HG03571 (cell line): ENCODE measurements around the gene RNF151.

Experiments used
- ATAC-seq: cut with Tn5 transposase; IDR thresholded peaks from one replicate; pipeline ENCODE4 v1.9.1; 2021; ENCODE audit not compliant: unreplicated experiment

RNF151 gene

DNA sequence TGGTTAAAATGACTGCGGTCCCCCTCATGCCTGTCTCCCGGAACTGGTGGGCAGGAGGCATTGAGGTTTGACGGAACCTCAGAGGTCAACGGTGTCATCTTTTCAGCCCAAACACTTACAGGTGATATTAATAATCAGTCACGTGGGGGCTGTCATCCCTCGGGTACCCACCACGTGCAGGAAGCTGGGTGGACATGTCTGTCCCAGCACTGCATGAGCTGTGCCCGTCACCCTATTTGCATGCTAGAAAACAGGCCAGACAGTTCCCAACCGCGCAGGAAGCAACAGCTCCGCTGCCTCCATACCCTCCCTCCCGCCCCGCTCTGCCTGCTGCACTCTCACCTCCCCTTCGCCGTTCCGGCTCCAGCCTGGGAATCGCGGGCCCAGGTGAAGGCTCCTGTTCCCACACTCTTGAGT lies 24.5 kb downstream of the RNF151 start:
- ATAC-seq: peak; percentile 36

DNA sequence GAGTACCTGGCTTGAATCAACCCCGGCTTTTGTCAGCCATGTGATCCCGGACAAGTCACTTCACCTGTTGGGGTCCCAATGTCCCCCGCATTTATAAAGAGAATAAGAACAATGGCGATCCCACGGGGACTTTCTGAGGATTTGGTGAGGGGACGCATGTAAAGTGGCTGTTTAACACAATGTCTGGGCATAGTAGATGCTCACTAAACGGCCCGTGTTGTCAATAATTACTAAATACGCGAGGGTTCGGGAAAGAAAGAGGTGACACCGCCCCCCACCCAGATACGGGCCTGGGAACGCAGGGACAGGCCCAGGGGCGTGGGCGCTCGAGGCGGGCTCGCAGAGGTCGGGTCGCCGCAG lies 24.9 kb downstream of the RNF151 start:
- ATAC-seq: no peak

DNA sequence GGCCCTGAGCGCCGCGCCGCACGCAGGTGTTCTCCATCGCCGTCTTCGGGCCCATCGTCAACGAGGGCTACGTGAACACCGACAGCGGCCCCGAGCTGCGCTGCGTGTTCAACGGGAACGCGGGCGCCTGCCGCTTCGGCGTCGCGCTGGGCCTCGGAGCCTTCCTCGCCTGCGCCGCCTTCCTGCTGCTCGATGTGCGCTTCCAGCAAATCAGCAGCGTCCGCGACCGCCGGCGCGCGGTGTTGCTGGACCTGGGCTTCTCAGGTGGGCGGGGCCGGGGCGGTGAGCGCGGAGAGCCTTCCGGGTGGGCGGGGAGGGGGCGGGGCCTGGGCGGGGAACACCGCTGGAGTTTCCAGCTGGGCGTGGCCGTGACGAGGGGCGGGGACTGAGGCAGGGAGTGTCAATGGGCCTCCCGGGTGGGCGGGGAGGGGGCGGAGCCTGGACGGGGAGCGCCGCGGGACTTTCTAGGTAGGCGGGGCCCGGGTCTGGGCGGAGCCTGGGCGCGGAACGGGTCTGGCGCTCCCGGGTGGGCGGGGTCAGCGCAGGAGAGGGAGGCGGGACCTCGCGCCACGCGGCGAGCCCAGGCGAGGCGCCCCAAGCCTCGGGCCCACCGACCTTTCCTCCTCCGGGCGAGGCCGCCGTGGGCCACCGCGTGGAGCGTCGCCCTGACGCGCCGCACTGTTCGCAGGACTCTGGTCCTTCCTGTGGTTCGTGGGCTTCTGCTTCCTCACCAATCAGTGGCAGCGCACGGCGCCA lies 25.5 kb downstream of the RNF151 start:
- peak; percentile 38 for ATAC-seq

DNA sequence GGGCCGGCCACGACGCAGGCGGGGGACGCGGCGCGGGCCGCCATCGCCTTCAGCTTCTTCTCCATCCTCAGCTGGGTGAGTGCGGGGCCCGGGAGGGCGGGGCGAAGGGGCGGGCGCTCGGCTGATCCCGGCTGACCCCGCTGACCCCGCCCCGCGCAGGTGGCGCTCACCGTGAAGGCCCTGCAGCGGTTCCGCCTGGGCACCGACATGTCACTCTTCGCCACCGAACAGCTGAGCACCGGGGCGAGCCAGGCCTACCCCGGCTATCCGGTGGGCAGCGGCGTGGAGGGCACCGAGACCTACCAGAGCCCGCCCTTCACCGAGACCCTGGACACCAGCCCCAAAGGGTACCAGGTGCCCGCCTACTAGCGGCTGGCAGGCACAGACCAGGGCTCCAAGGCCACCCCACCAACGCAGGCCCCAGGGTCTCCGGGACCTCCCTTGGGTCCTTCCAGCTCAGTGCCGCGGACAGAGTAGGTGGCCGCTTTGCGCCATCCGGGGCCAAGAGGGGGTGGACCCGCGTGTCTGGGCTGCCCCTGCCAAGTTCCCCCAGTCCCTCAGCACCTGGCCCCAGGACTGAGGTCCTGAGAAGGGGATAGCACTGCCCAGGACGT lies 26.2 kb downstream of the RNF151 start:
- ATAC-seq: no peak

DNA sequence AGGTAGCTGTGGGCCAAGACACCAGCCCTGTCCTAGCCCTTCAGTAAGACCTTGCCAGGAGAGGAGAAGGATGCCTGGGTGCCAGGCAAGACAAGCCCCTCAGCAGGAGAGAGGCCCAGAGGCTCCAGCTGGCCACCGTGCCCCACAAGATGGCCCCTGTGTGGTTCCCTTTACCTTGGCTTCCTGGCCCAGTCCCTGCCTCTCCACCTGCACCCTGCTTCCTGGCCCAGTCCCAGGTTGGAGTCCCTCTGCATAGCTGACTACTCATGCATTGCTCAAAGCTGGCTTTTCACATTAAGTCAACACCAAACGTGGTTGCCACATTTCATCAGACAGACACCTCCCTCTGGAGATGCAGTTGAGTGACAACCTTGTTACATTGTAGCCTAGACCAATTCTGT lies 27.1 kb downstream of the RNF151 start:
- ATAC-seq: no peak

DNA sequence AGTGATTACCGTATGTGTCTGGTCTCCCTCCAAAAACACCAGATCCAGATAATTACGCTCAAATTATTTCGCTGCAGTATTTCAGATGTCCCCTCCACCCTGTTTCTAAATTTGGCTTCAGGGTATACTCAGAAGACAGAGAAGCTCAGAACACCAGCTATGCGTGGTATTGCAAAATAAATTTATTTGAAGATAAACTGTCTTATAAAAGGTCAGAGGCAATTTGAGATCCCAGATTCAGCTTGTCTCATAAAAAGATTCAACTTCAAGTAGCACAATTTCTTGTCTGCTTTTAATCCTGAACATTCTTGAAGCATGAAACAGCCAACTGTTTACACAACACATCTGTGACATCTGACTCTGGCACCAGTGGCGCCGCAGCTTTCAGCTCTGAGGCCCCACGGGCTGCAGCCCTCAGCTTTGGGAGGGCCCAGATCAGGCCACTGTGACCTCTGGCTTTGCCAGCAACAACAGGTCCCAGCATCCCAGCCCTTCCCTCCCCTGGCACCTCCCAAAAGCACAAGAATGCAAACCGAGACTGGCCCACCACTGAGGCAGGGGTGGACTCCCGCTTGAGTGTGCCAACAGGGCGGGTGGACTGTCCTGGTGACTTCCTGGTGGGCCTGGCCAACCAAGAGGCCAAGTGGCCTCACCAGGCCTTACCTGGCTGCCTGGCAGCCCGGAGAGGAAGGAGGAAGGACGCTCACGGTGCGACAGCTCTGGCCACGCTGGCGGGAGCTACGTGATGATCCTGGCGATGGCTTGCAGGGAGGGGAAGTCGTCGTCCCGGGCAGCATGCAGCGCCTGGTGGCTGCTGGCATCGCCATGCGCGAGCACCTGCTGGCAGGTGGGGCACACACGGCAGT lies 31.1 kb downstream of the RNF151 start:
- ATAC-seq: no peak

DNA sequence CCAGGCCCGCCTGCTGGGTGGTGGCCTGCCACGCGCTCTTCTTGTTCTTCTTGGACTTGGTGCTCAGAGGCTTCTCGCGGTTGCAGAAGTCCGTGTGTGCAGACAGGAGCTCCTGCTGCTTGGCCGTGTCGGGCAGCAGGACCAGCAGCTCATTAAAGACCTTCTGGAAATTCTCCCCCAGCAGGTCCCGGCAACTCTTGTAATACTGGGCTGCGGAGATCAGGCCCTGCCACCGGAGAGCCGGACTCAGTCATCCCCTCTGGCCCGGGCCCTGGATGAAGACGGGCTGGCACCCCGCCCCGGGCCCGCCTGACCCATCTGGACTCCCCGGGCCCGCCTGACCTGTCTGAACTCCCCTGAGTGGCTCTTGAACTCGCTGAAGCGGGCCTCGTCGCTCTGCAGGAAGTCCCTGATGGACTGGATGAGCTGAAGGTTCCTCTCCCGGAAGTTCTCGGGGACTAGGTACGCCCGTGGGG lies 31.7 kb downstream of the RNF151 start:
- no peak for ATAC-seq

DNA sequence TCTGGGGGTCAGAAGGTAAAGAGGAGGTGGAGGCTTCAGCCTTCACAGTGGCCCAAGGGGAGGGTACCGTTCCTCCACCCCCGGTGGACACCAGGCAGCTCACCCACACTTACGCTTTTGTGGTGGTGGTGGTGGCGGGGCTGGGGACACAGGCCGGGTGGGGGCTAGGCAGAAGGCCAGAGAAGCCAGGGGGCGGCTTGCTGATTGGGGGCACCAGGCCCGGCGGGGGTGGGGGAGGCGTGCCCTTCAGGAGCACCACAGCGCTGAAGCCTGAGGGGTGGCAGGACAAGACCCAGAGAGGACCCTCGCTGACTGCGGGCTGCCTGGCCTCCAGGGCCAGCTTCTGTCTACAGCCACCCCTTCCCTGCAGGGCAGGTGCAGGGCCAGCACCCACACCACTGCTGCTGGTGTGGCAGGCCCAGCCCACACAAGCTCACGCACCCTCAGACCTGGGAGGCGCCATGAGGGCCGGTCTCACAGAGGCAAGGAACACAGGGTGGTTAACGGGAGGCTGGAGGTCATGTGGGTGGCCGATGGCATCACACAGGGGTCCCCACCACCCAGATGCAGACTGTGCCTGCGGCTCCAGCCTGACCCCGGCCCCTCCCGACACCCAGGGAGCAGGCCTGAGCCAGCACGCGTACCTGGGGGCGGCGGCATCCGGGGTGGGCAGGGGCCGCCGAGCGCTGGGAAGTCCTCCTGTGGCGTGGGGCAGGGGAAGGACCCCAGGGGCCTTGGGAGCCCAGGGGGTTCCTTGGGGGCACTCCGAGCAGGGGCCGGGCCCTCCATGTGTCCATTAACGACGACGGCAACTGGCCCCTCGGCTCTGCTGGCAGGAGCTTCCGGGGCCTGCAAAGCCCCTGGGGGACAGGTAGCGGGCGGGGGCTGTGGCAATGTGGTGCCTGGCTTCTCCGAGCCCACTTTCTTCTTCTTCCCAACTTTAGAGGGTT lies 32.5 kb downstream of the RNF151 start:
- ATAC-seq: no peak

DNA sequence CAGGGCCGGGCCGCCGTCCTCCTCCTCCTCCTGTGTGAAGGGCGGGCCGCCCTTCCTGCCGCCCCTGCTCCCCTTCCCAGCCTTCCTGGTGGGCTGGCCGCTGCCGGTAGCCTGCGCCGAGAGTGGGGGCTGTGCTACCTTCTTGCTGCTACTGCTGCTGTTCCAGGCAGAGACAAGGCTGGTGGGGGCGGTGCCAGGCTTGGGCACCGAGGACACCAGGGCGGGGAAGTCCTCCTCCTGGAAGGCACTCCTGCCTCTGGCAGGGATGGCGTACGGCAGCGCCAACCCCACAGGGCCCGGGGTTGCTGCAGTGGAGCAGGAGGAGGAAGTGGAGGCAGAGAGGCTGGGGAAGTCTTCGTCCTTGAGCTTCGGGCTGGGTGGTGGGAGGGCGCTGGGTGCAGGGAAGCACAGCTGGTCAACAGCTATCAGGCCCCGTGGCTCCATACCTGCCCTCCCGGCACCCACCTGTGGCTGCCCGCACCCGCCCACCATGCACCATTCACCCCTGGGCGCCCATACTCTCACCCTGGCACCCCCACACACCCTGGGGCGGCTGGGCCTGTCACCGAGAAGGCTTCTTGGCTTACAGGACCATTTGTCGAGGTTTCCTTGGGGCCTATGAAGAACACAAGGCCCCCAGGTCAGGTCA lies 33.3 kb downstream of the RNF151 start:
- no peak for ATAC-seq

DNA sequence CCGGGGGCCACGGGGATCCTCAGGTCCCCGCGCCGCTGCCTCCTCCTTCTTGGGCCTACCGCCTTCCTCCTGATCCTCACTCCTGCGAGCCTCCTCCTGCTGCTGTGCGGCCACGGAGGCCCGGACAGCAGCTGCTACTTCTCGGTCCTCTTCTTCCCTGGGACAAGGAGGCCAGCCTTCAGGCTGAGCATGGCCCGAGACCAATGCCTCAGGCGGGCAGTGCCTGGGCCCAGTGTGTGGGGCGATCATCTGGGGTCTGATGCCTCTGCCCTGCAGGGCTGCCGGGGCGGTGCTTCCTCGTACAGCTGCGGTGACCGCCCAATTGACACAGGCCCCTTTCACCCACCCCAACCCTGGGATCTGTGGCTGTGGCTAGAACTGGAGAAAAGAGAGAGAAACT lies 34.4 kb downstream of the RNF151 start:
- no peak for ATAC-seq

DNA sequence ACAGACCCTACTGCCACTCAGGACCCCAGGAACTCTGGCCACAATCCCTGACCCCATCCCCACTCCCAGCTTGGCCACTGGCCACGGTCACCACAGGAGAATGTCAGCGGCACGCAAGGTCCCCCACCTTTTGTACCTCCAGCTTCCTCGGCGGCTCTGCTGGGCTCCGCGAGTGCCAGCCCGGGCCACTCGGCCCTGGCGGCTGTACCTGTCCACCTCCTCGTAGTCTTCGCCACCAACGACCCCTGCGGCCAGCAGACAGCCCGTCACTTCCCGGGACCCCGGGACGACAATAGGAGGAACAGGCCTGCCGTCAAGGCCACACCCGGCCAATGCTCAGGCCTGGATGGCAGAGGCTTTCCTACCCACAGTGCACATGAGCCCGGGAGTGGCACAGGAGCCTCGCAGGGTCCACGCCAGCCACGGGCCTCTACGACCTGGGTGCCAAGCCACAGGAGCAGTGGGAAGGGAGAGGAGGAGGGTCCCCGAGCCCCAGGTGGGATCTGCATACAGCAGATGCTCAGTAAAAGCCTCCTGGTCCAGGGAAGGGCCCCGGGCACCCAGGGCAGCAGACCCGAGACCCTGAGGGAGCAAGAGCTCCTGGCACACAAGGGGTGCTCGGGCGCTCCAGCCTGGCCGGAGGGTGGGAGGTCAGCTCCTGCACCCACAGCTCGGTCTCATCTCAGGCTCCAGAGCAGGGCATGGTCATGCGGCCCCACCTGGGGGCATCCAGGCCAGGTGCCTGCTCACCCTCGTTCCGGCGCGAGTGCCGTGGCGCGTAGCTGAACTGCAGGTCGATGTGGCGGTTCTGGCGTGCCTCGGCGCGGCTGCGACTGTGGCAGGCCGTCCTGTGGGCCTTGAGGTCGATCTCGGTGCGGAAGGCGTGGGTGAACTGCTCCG lies 35.0 kb downstream of the RNF151 start:
- no peak for ATAC-seq

DNA sequence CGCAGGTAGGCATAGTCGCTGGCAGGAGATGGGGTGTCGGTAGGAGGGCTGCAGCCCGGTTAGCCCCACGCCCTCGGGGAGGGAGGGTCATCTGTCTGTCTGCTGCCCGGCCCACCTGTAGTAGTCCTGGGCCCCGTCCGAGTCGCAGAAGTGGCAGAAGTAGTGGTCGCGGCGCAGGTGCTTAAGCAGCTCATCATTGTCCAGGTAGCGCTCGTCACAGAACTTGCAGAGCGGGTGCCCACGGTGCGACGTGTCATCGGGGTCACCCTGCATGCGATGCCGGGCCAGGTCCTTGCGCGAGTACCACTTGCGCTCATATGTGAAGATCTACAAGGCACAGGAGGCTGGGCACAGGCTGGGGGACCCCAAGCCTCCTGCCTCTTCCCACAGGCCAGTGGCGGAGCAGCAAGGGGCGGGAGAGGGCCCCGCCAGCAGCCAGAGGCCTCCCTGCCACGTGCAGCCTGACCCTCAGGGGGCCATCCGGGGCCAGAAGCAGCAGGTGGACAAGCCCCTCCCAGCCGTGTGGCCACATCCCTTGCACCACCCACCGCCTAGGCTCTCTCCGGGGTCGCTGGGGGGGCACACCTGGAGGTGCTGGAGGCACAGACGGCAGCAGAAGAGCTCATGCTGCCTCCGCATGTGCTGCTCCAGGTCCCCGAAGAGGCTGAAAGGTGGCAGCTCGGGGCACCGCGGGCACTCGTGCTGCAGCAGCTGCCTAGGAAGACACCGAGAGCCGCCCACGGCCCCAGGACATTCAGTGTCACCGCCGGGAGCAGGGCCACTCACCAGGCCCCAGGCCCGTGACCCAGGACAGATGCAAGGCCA lies 36.0 kb downstream of the RNF151 start:
- ATAC-seq: no peak

DNA sequence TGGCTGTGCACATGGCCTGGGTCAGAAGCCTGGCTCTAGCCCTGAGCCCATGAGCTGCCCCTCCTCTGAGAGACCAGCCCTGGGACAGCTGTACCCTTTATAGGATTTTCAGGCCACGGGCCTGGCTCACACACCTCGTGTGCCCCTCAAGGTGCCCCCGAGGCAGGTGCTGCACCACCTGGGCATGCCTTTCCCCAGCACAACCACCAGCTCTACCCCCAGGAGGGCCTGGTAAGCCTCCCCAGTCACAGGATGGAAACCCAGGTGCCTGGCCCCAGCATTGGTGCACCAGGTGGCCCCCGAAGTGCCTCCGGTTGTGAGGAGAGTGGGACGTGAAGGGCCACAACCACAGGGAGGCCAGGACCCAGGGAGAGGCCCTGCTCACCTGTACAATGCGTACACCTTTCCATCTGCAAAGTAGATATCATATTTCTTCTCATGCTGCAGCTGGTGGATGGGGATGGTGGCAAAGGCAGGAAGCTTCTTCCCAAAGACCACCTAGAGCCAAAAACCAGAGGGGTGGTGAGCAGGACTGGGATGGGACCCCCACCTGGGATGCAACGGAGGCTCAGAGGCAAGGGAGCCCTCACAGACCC lies 36.7 kb downstream of the RNF151 start:
- ATAC-seq: no peak

DNA sequence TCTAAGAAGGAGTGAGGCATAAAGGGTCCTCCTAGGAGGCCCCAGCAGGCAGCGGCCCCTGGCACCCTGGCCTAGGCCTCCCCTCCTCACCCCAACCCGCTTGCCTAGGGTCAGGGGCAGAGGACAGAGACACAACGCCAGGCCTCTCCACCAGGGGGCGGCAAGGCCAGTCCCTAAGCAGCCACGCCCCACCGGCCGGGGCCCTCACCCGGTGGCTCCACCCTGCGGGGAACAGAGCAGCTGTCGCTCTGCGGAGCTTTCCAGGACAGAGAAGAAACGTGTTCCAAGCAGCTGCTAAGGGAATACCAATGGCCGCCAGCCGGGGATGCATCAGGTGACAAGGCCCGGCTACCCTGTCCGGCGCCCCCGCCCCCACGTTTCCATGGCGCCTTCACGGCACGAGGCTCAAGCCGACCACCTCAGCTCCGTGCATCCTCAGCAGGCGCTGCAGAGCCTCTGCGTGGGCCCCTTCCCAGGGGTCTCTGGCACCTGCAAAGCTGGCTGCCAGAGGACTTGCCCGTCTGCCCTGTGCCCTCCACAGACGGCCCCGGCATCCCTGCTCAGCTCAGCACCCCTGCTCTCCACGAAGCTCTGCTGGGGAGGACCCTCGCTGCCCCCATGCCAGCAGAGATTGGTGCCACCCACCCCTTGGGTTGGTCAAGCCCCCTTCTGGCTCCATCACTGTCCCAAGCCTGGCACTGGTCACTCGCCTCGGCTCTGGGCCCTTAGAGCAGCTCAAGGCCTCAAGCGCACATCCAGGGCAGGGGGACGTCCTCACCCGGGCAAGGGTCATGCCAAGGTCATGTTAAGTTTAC lies 37.4 kb downstream of the RNF151 start:
- ATAC-seq: peak; percentile 48

DNA sequence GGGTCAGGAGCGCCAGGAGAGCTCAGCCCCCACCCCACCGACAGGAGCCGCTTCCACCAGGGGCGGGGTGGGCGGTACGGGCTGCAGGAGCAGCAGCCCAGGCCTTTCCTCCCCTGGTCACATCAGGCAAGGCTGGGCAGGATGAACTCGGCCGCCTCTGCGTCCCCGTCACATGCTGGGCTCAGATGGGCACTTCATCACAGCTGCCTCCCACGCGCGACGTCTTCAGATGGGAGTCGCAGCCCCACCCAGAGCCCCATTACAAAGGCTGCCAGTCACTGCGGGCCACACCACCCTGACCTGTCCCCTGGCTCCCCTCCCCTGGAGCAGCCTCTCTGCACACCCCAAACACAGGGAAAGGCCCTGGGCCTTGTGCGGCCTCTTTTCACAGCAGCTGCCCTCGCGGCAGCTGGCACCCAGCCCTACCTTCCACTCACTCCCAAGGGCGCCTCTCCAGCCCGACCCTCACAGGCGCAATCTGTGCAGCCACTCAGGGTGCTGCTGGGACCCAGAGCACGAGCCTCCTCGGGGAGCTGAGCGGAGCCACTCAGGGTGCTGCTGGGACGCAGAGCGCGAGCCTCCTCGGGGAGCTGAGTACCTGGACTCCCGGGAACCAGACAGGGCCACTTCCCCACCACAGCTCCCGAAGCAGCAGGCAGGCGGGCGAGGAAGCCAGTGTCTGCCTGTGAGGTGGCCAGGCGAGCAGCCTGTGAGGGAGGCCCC lies 38.3 kb downstream of the RNF151 start:
- no peak for ATAC-seq

DNA sequence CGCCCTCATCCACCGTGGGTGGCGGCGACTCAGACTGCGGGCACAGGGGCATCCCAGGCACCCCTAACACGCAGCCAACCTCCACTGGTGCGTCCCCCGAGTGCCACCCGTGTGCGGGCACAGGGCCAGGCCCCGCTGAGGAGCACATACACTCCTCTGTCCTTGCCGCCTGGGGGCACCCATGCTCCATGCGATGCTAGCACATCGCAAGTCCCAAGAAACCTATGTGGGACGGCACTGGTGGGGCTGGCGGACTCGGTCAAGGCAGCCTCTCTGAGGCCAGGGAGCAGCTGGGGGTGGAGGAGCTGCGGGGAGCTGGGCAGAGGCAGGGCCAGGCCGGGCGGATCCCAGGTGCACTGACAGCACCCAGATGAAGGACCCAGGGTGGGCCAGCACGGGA lies 39.0 kb downstream of the RNF151 start:
- no peak for ATAC-seq
